Measurements from ENCODE around the gene FXYD4.
A peak's percentile ranks its signal among the peaks of the same experiment; 100 is the strongest.
"Not testable (repeated sequence)": the region's sequence is repeated elsewhere in the genome, so short reads cannot be mapped to it uniquely, and the experiment has no call there.

FXYD4 gene, protein sequence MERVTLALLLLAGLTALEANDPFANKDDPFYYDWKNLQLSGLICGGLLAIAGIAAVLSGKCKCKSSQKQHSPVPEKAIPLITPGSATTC
- 0 reads per million in 3 experiments for total RNA-seq

DNA sequence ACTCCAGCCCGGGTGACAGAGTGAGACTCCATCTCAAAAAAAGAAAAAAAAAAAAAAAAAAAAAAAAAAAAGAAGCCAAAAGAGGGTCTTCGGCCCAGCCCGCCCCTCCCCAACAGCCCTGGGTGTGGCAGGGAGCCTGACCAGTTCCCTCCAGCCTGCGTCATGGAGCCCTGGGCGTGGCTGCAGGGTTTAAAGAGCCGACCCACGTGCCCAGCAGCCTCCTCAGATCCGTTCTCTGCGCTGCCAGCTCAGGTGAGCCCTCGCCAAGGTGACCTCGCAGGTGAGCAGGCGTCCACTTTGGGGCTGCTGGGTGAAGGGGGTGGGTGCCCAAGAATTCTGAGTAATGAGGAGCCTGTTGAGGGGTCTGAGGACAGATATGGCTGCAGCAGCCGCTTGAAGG is at the start of gene FXYD4:
Gene FXYD4 (plus strand): TSS at position 219 of the 400 bp plus-strand sequence. CDS start 2,111 bp downstream, outside the sequence.
- no peak for DNase-seq

DNA sequence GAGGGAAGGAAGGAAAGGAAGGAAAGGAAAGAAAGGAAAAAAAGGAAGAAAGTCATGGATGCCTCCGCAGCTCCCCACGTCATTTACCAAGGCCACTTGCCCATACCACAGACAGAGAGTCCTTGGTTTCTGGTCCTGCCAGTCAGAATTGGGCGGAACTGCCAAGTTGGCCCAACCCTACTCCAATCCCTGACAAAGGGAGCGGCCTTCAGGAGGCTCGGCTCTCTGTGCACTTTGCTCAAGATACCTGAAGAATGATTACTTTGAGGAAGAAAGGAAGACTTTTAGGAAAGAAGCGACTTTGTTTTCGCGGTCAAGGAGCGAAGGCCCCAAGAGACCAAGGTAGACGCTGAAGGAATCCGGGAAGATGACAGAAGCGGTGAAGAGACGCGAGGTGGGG is 49.1 kb upstream of the FXYD4 start:
- no peak for DNase-seq

DNA sequence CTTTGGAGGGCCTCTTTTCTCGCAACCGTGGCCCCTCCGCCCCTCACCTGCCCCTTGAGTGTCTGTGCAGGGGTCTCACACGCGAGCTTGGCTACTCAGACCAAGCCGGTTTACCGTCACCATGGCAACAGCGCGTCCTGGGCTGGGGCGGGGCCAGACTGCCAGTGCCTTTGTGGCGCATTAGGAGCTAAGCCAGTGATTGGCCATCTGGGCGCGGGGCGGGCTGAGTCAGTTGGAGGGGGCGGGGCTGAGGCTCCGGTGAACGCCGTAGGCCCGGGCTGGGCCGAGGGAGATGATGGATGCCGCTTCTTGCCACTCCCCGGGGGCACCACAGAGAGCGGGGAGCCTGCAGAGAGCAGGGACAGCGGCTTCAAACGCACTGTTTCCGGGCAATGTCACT is 48.7 kb upstream of the FXYD4 start:
- peak; percentile 84 for DNase-seq

DNA sequence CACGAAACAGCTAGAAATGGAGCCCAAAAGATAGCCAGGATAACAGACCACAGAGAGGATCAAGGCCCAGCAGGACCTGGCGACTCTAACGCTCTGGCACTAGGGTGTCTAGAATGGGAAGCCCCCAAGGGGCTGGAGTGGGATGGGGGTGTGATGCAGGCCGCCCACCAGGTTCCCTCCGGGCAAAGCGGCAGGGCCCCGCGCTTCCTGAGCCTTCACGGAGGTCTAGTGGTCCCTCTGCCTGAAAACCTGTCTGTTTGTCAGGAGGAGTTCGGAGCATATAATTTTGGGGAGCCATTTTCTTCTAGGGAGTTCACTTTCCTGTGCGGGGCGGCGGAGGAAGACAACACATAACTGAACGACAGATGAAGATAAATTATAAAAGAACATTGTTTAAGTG is 48.2 kb upstream of the FXYD4 start:
- no peak for DNase-seq

DNA sequence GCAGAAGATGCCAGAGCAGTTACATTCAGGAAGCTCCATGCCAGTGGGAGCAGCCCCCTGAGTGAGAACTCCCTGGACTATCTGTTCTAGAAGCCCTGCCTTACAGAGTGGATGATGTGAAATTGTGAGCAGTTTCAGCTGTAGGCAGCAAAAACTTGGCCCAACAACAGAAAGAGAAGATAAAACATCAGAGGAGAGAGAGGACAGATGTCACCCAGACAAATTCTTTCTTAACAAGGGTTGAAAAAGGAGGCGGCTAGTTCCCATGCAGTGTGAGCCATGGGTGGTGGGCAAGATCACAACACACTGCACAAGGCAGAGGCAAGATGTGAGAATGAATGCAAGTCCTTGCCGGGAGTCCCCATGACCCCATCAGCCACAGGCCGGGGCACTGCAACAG is 46.6 kb upstream of the FXYD4 start:
- DNase-seq = no peak

DNA sequence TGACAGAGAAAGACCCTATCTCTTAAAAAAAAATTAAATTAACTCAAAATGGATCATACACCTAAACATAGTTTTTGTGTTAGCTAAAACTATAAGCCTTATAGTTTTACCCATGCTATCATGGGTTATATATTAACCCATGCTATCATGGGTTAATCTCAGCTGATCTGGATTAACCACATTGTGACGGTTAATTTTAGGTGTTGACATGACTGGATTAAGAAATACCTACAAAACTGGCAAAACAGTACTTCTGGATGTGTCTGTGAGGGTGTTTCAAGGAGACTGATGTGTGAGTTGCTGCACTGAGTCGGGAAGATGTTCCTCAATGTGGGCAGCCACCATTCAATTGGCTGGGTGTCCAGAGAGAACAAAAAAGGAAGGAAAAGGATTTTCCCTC is 44.3 kb upstream of the FXYD4 start:
- no peak for DNase-seq

DNA sequence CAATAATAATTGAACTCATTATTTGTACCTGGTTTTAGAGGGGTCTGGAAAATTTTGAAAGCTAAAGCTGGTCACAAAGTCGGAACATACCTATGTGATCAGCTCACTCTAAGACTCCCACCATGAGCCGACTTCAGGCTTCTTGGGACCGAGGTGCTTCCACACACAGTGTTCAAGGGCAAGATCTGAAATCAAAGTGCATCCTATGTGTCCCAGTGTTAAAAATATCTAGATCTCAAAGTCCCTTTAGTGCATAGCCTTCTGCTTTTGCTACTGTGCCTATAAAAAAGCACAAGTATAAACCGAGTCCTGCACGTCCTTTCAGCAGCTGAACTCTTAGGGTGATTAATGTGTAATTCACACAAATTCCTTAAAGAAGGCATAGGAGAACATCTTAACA is 43.5 kb upstream of the FXYD4 start:
- no peak for DNase-seq

DNA sequence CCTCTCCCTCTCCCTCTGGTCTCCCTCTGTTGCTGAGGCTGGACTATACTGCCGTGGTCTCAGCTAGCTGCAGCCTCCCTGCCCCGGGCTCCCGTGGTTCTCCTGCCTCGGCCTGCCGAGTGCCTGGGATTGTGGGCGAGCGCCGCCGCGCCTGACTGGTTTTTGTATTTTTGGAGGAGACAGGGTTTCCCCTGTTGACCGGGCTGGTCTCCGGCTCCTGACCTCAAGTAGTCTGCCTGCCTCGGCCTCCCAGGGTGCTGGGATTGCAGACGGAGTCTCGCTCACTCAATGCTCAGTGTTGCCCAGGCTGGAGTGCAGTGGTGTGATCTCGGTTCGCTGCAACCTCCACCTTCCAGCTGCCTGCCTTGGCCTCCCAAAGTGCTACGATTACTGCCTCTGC is 42.6 kb upstream of the FXYD4 start:
- DNase-seq = not testable (repeated sequence)

DNA sequence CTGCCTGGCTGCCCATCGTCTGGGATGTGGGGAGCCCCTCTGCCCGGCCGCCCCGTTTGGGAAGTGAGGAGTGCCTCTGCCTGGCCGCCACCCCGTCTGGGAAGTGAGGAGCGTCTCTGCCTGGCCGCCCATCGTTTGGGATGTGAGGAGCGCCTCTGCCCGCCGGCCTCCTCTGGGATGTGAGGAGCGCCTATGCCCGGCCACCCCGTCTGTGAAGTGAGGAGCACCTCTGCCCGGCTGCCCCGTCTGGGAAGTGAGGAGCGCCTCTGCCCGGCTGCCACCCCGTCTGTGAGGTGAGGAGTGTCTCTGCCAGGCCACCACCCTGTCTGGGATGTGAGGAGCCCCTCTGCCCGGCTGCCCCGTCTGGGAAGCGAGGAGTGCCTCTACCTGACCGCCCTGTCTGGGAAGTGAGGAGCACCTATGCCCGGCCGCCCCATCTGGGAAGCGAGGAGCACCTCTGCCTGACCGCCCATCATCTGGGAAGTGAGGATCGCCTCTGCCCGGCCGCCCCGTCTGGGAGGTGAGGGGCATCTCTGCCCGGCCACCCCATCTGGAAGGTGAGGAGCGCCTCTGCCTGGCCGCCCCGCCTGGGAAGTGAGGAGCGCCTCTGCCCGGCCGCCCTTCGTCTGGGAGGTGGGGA is 42.1 kb upstream of the FXYD4 start:
- not testable (repeated sequence) for DNase-seq

DNA sequence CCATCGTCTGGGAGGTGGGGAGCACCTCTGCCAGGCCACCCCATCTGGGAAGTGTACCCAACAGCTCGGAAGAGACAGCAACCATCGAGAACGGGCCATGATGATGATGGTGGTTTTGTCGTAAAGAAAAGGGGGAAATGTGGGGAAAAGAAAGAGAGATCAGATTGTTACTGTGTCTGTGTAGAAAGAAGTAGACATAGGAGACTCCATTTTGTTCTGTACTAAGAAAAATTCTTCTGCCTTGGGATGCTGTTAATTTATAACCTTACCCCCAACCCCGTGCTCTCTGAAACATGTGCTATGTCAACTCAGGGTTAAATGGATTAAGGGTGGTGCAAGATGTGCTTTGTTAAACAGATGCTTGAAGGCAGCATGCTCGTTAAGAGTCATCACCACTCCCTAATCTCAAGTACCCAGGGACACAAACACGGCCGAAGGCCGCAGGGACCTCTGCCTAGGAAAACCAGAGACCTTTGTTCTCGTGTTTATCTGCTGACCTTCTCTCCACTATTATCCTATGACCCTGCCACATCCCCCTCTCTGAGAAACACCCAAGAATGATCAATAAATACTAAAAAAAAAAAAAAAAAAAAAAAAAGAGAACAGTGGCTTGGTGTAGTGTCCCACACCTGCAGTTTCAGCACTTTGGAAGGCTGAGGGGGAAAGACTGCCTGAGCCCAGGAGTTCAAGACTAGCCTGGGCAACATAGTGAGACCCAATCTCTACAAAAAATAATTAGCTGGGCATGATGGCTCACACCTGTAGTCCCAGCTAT is 41.2 kb upstream of the FXYD4 start:
- not testable (repeated sequence) for DNase-seq

DNA sequence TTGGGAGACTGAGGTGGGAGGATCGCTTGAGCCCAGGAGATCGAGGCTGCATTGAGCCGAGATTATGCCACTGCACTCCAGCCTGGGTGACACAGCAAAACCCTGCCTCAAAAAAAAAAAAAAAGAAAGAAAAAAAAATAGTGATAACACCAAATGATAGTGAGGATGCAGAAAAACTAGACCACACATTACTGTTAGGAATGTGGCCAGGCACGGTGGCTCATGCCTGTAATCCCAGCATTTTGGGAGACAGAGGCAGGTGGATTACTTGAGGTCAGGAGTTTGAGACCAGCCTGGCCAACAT is 40.7 kb upstream of the FXYD4 start:
- DNase-seq = not testable (repeated sequence)

DNA sequence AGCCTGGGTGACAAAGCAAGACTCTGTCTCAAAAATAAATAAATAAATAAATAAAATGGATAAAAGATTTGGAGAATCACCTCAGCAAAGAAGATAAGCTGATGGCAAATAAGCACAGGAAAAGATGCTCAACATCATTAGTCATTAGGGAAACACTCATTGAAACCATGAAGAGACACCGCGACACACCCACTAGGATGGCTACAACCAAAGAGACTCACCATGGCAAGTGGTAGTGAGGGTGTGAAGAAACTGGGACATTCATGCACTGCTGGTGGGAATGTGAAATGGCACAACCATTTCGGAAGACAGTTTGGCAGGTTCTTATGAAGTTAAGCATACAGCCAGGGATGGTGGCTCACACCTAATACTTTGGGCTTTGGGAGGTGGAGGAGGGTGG is 37.8 kb upstream of the FXYD4 start:
- DNase-seq = no peak

DNA sequence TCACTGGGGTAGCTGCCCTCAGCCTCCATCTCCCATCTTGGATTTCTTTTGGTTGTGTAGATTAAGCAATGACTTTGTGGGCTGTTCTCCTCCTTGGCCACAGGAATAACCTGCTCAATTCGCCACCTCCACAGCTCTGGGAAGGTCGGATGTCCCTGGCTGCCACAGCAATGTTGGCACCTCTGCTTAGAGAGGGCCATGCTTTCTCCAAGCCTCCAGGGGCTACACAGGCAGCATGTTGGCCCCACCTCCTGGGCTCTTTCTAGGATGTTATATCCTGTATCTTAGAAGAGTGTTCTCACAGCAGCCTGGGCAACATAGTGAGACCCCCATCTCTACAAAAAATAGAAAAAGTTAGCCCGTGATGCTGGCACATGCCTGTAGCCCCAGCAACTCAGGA is 35.4 kb upstream of the FXYD4 start:
- no peak for DNase-seq

DNA sequence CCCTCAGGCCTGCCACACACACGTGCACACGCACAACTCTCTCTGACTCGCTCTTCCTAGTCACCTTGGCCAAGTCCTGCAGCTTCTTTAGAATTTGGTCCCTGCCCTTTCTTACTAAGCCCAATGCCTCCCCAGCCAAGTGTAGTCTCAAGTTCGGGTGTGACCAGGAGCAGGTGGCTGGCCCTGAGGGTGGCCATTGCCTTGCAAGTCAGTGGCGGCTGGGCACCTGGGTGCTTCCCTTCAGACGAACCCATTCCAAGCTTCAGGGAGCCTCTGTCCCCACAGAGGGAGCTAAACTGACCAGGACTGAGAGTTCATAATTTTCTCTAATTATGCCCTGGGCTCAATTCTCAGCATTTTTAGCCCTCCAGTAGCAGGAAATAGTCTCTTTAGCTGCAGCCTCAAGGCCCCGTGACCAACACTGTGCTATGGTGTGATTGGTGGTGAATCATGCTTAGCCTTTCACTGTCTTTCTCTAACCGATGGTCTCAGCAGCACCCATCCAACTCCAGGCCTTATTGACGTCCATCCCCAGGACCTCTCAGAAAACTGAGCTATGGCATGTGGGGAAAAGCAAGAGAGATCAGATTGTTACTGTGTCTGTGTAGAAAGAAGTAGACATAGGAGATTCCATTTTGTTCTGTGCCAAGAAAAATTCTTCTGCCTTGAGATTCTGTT is 34.7 kb upstream of the FXYD4 start:
- no peak for DNase-seq

DNA sequence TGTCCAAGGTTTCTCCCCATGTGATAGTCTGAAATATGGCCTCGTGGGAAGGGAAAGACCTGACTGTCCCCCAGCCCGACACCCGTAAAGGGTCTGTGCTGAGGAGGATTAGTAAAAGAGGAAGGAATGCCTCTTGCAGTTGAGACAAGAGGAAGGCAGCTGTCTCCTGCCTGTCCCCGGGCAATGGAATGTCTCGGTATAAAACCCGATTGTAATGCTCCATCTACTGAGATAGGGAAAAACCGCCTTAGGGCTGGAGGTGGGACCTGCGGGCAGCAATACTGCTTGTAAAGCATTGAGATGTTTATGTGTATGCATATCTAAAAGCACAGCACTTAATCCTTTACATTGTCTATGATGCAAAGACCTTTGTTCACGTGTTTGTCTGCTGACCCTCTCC is 33.9 kb upstream of the FXYD4 start:
- DNase-seq = not testable (repeated sequence)

DNA sequence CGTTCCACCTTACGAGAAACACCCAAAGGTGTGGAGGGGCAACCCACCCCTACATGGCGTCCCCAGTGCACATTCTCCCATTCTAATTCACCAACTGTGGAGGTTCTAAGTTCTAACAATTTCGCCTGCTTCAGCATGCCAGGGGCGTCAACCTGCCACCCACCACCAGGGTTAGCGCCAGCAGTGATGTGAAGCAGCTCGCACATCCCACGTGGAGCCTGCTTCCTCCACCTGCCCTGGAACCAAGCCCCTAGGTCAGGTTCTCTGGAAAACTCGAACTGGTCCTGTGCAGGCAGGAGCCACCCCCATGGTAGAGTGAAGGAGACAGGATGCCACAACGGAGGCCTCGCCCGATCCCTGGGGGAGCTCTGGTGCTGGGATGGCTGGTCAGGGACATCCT is 33.3 kb upstream of the FXYD4 start:
- DNase-seq = no peak

DNA sequence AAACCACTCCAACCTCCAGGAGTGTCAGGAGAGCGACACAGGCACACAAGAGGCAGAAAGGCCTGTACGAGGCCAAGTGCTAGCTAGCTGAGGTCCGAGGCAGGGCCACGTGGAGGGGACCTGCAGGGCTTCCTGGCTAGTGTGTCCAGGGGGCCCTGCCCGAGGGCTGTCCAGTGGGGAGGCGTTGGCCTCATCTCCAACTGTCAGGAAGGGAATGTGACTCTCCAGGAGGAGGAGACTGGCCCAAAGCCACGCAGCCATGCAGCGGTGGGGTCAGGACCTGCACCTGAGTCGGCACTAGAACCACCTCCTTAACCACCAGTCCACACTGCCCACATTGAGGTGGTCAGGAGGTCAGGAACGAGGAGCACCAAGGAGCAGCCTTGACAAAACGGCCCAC is 32.3 kb upstream of the FXYD4 start:
- no peak for DNase-seq

DNA sequence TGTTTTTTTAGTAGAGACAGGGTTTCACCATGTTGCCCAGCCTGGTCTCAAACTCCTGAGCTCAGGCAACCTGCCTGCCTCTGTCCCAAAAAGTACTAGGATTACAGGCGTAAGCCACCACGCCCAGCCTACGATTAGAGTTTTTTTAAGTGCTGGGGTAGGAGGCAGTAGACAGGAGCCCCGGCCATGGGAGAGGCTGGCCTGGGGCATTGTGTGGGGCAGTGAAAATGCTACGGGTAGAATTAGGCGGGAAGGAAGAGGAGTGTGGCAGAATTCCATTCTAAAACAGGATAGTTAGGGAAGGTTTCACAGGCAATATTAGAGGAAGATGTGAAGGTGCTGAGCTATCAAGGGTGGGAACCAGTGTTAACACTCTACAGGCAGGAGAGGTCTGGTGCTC is 31.3 kb upstream of the FXYD4 start:
- no peak for DNase-seq

DNA sequence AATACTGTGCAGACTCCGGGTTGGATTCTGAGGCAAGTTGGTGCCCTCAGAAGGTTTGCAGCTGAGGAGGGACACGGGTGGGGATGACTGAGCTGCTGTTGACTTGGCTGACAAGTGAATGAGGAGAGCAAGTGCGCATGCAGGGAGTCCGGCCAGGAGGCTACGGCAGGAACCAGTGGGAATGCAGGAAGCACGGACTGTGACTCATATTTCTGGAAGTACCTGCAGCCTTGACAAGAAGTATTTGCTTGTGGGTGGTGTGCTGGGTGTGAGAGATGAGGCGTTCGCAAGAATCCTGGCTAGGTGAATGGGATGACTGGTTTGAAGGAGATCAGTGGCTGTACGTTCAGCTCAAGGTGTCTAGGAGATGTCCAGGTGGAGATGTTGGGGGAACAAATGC is 30.8 kb upstream of the FXYD4 start:
- DNase-seq = no peak

DNA sequence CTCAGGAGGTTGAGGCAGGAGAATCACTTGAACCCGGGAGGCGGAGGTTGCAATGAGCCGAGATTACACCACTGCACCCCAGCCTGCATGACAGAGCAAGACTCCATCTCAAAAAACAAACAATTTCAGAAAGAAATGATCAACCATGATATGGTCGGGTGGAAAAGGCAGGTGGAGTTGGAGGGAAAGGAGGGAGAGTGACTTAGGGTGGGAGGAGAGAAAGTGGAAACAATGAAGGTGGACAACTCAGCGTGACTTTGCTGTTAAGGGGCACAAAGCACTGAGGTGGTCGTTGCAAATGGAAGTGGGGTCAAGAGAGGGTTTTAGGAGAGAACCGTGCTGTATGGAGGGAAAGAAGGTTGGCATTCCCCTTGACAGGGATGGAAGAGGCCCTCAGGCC is 30.0 kb upstream of the FXYD4 start:
- no peak for DNase-seq

DNA sequence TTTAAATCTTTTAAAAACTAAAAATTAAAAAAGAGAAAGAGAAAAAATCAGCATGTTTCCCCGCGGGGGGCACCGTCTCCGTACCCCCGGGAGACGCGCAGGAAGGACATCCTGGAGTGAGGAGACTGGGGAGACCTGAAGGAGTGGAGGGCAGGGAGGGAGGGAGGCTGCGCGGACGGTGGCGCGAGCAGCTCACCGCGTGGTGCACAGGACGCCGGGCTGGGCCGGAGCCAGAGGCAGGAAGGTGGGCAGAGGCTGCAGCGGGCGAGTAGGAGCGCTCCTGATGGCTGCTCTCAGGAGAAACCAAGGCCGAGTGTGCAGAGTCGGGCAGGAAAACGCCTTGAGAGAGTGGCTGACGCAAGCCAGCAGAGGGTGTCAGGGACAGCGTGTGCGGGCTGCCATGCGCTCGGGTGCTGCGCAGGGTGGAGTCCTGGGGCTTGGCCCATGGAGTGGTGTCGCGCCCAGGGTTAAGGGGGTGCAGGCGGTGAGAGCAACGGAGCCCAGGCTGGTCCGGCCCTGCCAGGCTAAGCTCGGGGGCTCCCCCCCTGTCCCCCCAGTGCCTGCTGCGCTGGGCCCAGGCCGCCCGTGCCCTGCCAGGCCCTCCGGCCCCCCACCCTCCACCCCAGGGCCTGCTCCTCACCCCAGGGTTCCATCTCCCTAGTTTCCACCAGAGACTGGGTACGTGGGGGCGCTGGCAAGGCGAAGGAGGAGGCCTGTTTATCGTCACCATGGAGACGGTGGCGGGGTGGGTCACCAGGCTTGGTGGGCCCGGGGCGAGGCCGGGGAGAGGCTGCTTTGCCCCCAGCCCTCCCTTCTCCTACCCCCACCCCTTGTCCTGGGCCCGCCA is 28.9 kb upstream of the FXYD4 start:
- no peak for DNase-seq

DNA sequence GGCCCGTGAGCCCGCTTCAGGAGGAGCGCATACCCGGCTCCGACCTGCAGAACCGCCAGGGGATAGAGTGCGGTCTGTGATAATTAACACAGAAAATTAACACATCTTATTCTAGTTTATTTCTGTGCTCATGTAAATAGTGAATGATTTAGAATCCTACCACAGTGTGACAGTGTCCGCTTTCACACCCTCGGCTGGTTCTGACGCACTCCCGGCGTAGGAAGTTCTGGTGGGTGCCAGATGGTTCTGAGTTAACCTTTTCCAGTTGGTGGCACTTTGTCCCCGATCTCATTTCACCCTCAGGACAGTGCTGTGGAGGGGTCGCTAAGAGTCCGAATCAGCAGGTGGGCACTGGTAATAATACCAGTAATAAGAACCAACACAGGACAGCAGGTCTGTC is 28.3 kb upstream of the FXYD4 start:
- no peak for DNase-seq

DNA sequence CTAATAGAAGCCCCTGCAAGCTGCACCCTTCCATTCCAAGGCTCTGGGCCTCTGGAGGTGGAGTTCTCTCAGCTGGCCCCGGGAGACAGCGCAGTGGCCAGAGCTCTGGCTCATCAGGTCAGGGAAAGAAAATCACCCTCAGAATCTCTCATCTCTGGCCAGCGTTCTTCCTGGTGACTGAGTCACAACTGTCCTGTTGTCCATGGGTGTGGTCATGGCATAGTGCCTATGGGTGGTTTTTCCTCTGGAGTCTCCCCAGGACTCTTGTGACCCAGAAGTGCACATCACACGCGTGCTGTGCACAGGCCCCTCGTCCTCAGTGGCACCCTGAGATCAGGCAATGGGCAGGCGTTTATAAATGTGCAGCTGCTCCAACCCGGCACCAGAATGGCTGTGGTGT is 27.4 kb upstream of the FXYD4 start:
- no peak for DNase-seq

Data from central memory CD4-positive, alpha-beta T cell (primary cell).